Measurements from ENCODE around the gene SNX12. TPM values are rescaled to one million over a fixed set of nuclear protein-coding genes. Genes with fewer than 3 reads are reported as not detected.

SNX12 gene
- total and polyA plus RNA-seq, 4 donors: 4.5 to 21.7 (median 15.8) TPM

- Histone ChIP-seq H3K9ac (ENCODE audit: low read depth in 1 of 2, low read length in 2 of 2) (no peak overlapping the region), H3K4me1 (ENCODE audit: control insufficient read depth in 4 of 4, insufficient read depth in 4 of 4, low read length in 3 of 4) (no peaks in the 10 kb centered on the region), H3K36me3 (ENCODE audit: control insufficient read depth in 4 of 4, insufficient read depth in 3 of 4, low read depth in 1 of 4, low read length in 3 of 4) (no peaks in the 10 kb centered on the region), H3K27ac (ENCODE audit: low read depth in 1 of 2, low read length in 2 of 2) (no peak overlapping the region), H3K27me3 (ENCODE audit: control insufficient read depth in 4 of 4, insufficient read depth in 4 of 4, low read length in 3 of 4) (no peaks in the 10 kb centered on the region), H3K9me3 (ENCODE audit: control insufficient read depth in 4 of 4, low read length in 3 of 4) (no peaks in the 10 kb centered on the region), H3K4me3 (ENCODE audit: low read depth in 1 of 3, low read length in 3 of 3) (no peak overlapping the region)
- DNase-seq (ENCODE audit: low spot score): no peak
- TF ChIP-seq, protein P1, sequence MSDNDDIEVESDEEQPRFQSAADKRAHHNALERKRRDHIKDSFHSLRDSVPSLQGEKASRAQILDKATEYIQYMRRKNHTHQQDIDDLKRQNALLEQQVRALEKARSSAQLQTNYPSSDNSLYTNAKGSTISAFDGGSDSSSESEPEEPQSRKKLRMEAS (IDR thresholded peaks at IDR 0.05): no peak
- TF ChIP-seq SP1 (IDR thresholded peaks at IDR 0.05): no peak
- TF ChIP-seq HNF4A (conservative IDR thresholded peaks at IDR 0.05): no peak
- TF ChIP-seq FOXA1 (IDR thresholded peaks at IDR 0.05): no peak
- TF ChIP-seq FOXA2 (IDR thresholded peaks at IDR 0.05): no peak
- 81% methylated on average over 3 of the region's 3 CpGs for WGBS
These were observed 37.5 kb upstream of the SNX12 start for GRCh38 chrX:71105628-71106027.

GRCh38 chrX:71103110-71103983 is 35.2 kb upstream of the SNX12 start:
- H3K9me3 ChIP-seq (ENCODE audit: control insufficient read depth in 4 of 4, low read length in 3 of 4): no peaks in the 10 kb centered on the region

More at GRCh38 chrX:71103110-71103983, 35.2 kb upstream of the SNX12 start:
- no peak overlapping the region for H3K4me3 ChIP-seq (ENCODE audit: low read depth in 1 of 3, low read length in 3 of 3)
- TF ChIP-seq, protein P2, sequence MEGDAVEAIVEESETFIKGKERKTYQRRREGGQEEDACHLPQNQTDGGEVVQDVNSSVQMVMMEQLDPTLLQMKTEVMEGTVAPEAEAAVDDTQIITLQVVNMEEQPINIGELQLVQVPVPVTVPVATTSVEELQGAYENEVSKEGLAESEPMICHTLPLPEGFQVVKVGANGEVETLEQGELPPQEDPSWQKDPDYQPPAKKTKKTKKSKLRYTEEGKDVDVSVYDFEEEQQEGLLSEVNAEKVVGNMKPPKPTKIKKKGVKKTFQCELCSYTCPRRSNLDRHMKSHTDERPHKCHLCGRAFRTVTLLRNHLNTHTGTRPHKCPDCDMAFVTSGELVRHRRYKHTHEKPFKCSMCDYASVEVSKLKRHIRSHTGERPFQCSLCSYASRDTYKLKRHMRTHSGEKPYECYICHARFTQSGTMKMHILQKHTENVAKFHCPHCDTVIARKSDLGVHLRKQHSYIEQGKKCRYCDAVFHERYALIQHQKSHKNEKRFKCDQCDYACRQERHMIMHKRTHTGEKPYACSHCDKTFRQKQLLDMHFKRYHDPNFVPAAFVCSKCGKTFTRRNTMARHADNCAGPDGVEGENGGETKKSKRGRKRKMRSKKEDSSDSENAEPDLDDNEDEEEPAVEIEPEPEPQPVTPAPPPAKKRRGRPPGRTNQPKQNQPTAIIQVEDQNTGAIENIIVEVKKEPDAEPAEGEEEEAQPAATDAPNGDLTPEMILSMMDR (IDR thresholded peaks at IDR 0.05; ENCODE audit: low read depth, low read length, missing input control): no peak
- no peak for TF ChIP-seq SP1 (IDR thresholded peaks at IDR 0.05)
- TF ChIP-seq, protein P1 (IDR thresholded peaks at IDR 0.05): no peak
- no peak for TF ChIP-seq FOXA1 (IDR thresholded peaks at IDR 0.05)
- no peak for TF ChIP-seq RXRA (IDR thresholded peaks at IDR 0.05)
- TF ChIP-seq FOXA2 (IDR thresholded peaks at IDR 0.05): no peak
- TF ChIP-seq ATF3 (IDR thresholded peaks at IDR 0.05): no peak
- TF ChIP-seq, protein P3, sequence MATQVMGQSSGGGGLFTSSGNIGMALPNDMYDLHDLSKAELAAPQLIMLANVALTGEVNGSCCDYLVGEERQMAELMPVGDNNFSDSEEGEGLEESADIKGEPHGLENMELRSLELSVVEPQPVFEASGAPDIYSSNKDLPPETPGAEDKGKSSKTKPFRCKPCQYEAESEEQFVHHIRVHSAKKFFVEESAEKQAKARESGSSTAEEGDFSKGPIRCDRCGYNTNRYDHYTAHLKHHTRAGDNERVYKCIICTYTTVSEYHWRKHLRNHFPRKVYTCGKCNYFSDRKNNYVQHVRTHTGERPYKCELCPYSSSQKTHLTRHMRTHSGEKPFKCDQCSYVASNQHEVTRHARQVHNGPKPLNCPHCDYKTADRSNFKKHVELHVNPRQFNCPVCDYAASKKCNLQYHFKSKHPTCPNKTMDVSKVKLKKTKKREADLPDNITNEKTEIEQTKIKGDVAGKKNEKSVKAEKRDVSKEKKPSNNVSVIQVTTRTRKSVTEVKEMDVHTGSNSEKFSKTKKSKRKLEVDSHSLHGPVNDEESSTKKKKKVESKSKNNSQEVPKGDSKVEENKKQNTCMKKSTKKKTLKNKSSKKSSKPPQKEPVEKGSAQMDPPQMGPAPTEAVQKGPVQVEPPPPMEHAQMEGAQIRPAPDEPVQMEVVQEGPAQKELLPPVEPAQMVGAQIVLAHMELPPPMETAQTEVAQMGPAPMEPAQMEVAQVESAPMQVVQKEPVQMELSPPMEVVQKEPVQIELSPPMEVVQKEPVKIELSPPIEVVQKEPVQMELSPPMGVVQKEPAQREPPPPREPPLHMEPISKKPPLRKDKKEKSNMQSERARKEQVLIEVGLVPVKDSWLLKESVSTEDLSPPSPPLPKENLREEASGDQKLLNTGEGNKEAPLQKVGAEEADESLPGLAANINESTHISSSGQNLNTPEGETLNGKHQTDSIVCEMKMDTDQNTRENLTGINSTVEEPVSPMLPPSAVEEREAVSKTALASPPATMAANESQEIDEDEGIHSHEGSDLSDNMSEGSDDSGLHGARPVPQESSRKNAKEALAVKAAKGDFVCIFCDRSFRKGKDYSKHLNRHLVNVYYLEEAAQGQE (IDR thresholded peaks at IDR 0.05): no peak
- WGBS: 42% methylated on average over 10 of the region's 10 CpGs
- no peak overlapping the region for H3K9ac ChIP-seq (ENCODE audit: low read depth in 1 of 2, low read length in 2 of 2)
- H3K27ac ChIP-seq (ENCODE audit: low read depth in 1 of 2, low read length in 2 of 2): peak overlapping the region; percentile 25 to 47
- no peaks in the 10 kb centered on the region for H3K27me3 ChIP-seq (ENCODE audit: control insufficient read depth in 4 of 4, insufficient read depth in 4 of 4, low read length in 3 of 4)
- no peak for DNase-seq (ENCODE audit: low spot score)
- no peaks in the 10 kb centered on the region for H3K4me1 ChIP-seq (ENCODE audit: control insufficient read depth in 4 of 4, insufficient read depth in 4 of 4, low read length in 3 of 4)
- H3K36me3 ChIP-seq (ENCODE audit: control insufficient read depth in 4 of 4, insufficient read depth in 3 of 4, low read depth in 1 of 4, low read length in 3 of 4): no peaks in the 10 kb centered on the region

Data from liver (tissue), 9 donors.